Stimulated activated naive B cell treated with anti-CD40 and anti-IgM and Interleukin-4, amounts not matched to agents 10 μg/mL and 1 μg/mL and 100 μg/mL, for 72 hours (primary cell): ENCODE measurements around the gene COMP.
A peak's percentile ranks its signal among the peaks of the same experiment; 100 is the strongest.

Experiments used
- ATAC-seq, 2 donors: fragments of 150-1000 bp; cut with Tn5 transposase; replicated peaks; 2 replicates each; pipeline ENCODE4 v1.10.0; 2021; ENCODE audit warnings: moderate library complexity in 1 of 2
- DNase-seq: peaks from one replicate; pipeline ENCODE4 v3.0.0; 2021
- H3K27ac Mint-ChIP-seq: one replicate; pipeline ENCODE4 v1.8.0; 2022; ENCODE audit warnings: mild to moderate bottlenecking, mixed read lengths
- H3K27me3 Mint-ChIP-seq, 2 donors: one replicate each; pipeline ENCODE4 v1.8.0; 2022; ENCODE audit warnings: mixed read lengths in 2 of 2
- H3K36me3 Mint-ChIP-seq, 2 donors: one replicate each; pipeline ENCODE4 v1.8.0; 2022; ENCODE audit warnings: mixed read lengths in 2 of 2, mild to moderate bottlenecking in 1 of 2
- H3K4me1 Mint-ChIP-seq, 2 donors: one replicate each; pipeline ENCODE4 v1.8.0; 2022; ENCODE audit warnings: mixed read lengths in 2 of 2, mild to moderate bottlenecking in 1 of 2
- H3K4me3 Mint-ChIP-seq, 2 donors: one replicate each; pipeline ENCODE4 v1.8.0; 2022; ENCODE audit warnings: mild to moderate bottlenecking in 2 of 2, mixed read lengths in 2 of 2, moderate library complexity in 1 of 2
- H3K9me3 Mint-ChIP-seq, 2 donors: one replicate each; pipeline ENCODE4 v1.8.0; 2022; ENCODE audit warnings: mixed read lengths in 2 of 2, mild to moderate bottlenecking in 1 of 2

The COMP gene

GRCh38 chr19:18773682-18774081 lies 17.4 kb downstream of the COMP start:
- H3K4me1 Mint-ChIP-seq: peaks cover 8 to 18% of the 10 kb centered on the region in 2 donors
- no peaks in the 10 kb centered on the region for H3K27me3 Mint-ChIP-seq
- DNase-seq (no peak), ATAC-seq (no peak)
- H3K9me3 Mint-ChIP-seq: no peaks in the 10 kb centered on the region
- no peak overlapping the region for H3K4me3 Mint-ChIP-seq
- H3K27ac Mint-ChIP-seq: no peak overlapping the region
- H3K36me3 Mint-ChIP-seq: peaks cover 5 to 6% of the 10 kb centered on the region in 2 donors

- Mint-ChIP-seq H3K4me3 (no peak overlapping the region), H3K9me3 (no peaks in the 10 kb centered on the region), H3K36me3 (peaks cover 5 to 6% of the 10 kb centered on the region in 2 donors), H3K27me3 (no peaks in the 10 kb centered on the region), H3K27ac (no peak overlapping the region), H3K4me1 (peaks cover 8 to 12% of the 10 kb centered on the region in 2 donors)
- ATAC-seq (no peak), DNase-seq (no peak)
Observed at GRCh38 chr19:18772620-18773587, 18.2 kb downstream of the COMP start.

- DNase-seq: no peak
- Mint-ChIP-seq H3K4me3 (no peak overlapping the region), H3K4me1 (peaks cover 8% of the 10 kb centered on the region in 2 donors), H3K27ac (no peak overlapping the region), H3K9me3 (no peaks in the 10 kb centered on the region), H3K36me3 (peaks cover 7 to 9% of the 10 kb centered on the region in 2 donors), H3K27me3 (no peaks in the 10 kb centered on the region)
- ATAC-seq: no peak
Observed at GRCh38 chr19:18771328-18772242, 19.5 kb downstream of the COMP start.

GRCh38 chr19:18770663-18771327 lies 20.3 kb downstream of the COMP start:
- no peaks in the 10 kb centered on the region for H3K9me3 Mint-ChIP-seq
- H3K4me3 Mint-ChIP-seq: no peak overlapping the region
- no peak overlapping the region for H3K27ac Mint-ChIP-seq
- H3K36me3 Mint-ChIP-seq: peaks cover 7 to 9% of the 10 kb centered on the region in 2 donors
- ATAC-seq (no peak), DNase-seq (no peak)
- H3K27me3 Mint-ChIP-seq: no peaks in the 10 kb centered on the region
- H3K4me1 Mint-ChIP-seq: peaks cover 8% of the 10 kb centered on the region in 2 donors

- Mint-ChIP-seq H3K36me3 (peaks cover 7 to 9% of the 10 kb centered on the region in 2 donors), H3K27me3 (no peaks in the 10 kb centered on the region), H3K9me3 (no peaks in the 10 kb centered on the region), H3K4me3 (no peak overlapping the region), H3K27ac (no peak overlapping the region), H3K4me1 (peaks cover 8 to 9% of the 10 kb centered on the region in 2 donors)
- DNase-seq: no peak
- no peak for ATAC-seq
Observed at GRCh38 chr19:18769989-18770528, 21.0 kb downstream of the COMP start.

- Mint-ChIP-seq H3K9me3 (no peaks in the 10 kb centered on the region), H3K4me1 (peaks cover 8 to 12% of the 10 kb centered on the region in 2 donors), H3K4me3 (no peak overlapping the region), H3K27ac (no peak overlapping the region), H3K36me3 (peaks cover 7 to 9% of the 10 kb centered on the region in 2 donors), H3K27me3 (no peaks in the 10 kb centered on the region)
- ATAC-seq (no peak), DNase-seq (no peak)
Observed at GRCh38 chr19:18768997-18769891, 21.9 kb downstream of the COMP start.

GRCh38 chr19:18768046-18768771 lies 22.9 kb downstream of the COMP start:
- Mint-ChIP-seq H3K27ac (no peak overlapping the region), H3K9me3 (no peaks in the 10 kb centered on the region), H3K4me1 (peaks cover 8 to 11% of the 10 kb centered on the region in 2 donors), H3K36me3 (peaks cover 7 to 9% of the 10 kb centered on the region in 2 donors), H3K4me3 (no peak overlapping the region), H3K27me3 (no peaks in the 10 kb centered on the region)
- no peak for DNase-seq
- no peak for ATAC-seq

- Mint-ChIP-seq H3K36me3 (peaks cover 5 to 6% of the 10 kb centered on the region in 2 donors), H3K27ac (no peak overlapping the region), H3K4me3 (no peak overlapping the region), H3K27me3 (no peaks in the 10 kb centered on the region), H3K9me3 (no peaks in the 10 kb centered on the region), H3K4me1 (peaks cover 2 to 5% of the 10 kb centered on the region in 2 donors)
- DNase-seq: no peak
- ATAC-seq: peak; percentile 63 to 67
Observed at GRCh38 chr19:18765224-18765623, 25.9 kb downstream of the COMP start.

- Mint-ChIP-seq H3K27ac (peak overlapping the region; percentile 47), H3K9me3 (no peaks in the 10 kb centered on the region), H3K27me3 (no peaks in the 10 kb centered on the region), H3K4me1 (peaks cover 0 to 5% of the 10 kb centered on the region in 2 donors), H3K4me3 (no peak overlapping the region), H3K36me3 (peaks cover 5 to 6% of the 10 kb centered on the region in 2 donors)
- DNase-seq: no peak
- no peak for ATAC-seq
Observed at GRCh38 chr19:18764591-18765051, 26.5 kb downstream of the COMP start.

GRCh38 chr19:18763674-18764590 lies 27.2 kb downstream of the COMP start:
- H3K9me3 Mint-ChIP-seq: no peaks in the 10 kb centered on the region
- no peak overlapping the region for H3K4me3 Mint-ChIP-seq
- ATAC-seq (peak; percentile 43 to 44), DNase-seq (no peak)
- no peak overlapping the region for H3K27ac Mint-ChIP-seq
- no peaks in the 10 kb centered on the region for H3K27me3 Mint-ChIP-seq
- peaks cover 5 to 6% of the 10 kb centered on the region in 2 donors for H3K36me3 Mint-ChIP-seq
- peaks cover 0 to 5% of the 10 kb centered on the region in 2 donors for H3K4me1 Mint-ChIP-seq

GRCh38 chr19:18762125-18763023 lies 28.7 kb downstream of the COMP start:
- DNase-seq (no peak), ATAC-seq (no peak)
- Mint-ChIP-seq H3K4me1 (peaks cover 0 to 5% of the 10 kb centered on the region in 2 donors), H3K4me3 (no peak overlapping the region), H3K27me3 (no peaks in the 10 kb centered on the region), H3K27ac (peak overlapping the region; percentile 20), H3K36me3 (peaks cover 1 to 2% of the 10 kb centered on the region in 2 donors), H3K9me3 (no peaks in the 10 kb centered on the region)
